Posterior vena cava (tissue), 2 donors: Measurements from ENCODE around the gene HYPK. TPM values are rescaled to one million over a fixed set of nuclear protein-coding genes. Genes with fewer than 3 reads are reported as not detected.
"Not testable (repeated sequence)": the region's sequence is repeated elsewhere in the genome, so short reads cannot be mapped to it uniquely, and the experiment has no call there.

Source experiments
- DNase-seq: peaks from one replicate; pipeline ENCODE4 v3.0.0-alpha.2; 2020; ENCODE audit warnings: low spot score
- intact Hi-C, 2 donors: fragments of 100-400 bp; cut with DNase I; formaldehyde crosslinking; loops; one replicate each; pipeline versions ENCODE4 v1.14.1 to v1.14.2; 2022 to 2023
- microRNA-seq, 2 donors: library from miRNA; unstranded; fragments of <30 nt; microRNA quantifications; one replicate each; pipeline ENCODE4 v1.2.0, GENCODE V29; 2020 to 2021; ENCODE audit warnings: borderline microRNAs expressed in 2 of 2
- total RNA-seq, 2 donors: library from RNA; stranded (reverse); fragmentation: NEBNext Ultra II Directional; extraction: Animal tissue kit (Norgen Biotek cat#: 25700); gene quantifications; one replicate each; pipeline ENCODE4 v1.2.1, GENCODE V29; 2021
- donor health status: DM: yes; HTN: yes; CAD: no.
- donor health status: DM: yes; HTN: yes; CAD: no.

Gene HYPK
- total RNA-seq, 2 donors from 2014 or later: 11.3 to 11.9 TPM

- intact Hi-C loops, DNase-seq: not testable (repeated sequence)
These were observed 29.6 kb downstream of the HYPK start for GRCh38 chr15:43829951-43830540.

- DNase-seq, intact Hi-C loops: not testable (repeated sequence)
These were observed 30.4 kb downstream of the HYPK start for GRCh38 chr15:43830691-43831275.

- DNase-seq, intact Hi-C loops: not testable (repeated sequence)
These were observed 31.2 kb downstream of the HYPK start for GRCh38 chr15:43831519-43832052.

GRCh38 chr15:43832485-43832884 is 32.1 kb downstream of the HYPK start:
- DNase-seq, intact Hi-C loops: not testable (repeated sequence)

GRCh38 chr15:43845421-43845820 is 45.0 kb downstream of the HYPK start:
- no peak for DNase-seq
- intact Hi-C loops: no loop called here

DNA sequence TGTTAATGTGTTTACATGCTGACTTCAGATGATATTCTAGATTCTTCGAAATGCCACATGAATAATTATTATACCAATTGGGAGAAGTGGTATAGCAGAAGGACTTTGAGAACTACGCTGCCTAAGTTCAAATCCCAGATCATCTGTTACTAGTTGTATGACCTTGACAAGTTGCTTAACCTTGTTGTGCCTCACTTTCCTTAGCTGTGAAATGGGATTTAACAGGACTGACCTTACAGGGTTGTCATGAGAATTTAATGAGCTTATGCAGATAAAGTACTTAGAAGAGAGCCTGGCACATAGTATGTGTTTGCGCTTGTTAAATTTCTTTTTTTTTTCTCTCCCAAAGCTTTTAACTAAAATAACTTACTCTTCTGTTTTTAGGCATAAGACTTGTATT is 50.9 kb downstream of the HYPK start:
- no peak for DNase-seq
- intact Hi-C loops: no loop called here

DNA sequence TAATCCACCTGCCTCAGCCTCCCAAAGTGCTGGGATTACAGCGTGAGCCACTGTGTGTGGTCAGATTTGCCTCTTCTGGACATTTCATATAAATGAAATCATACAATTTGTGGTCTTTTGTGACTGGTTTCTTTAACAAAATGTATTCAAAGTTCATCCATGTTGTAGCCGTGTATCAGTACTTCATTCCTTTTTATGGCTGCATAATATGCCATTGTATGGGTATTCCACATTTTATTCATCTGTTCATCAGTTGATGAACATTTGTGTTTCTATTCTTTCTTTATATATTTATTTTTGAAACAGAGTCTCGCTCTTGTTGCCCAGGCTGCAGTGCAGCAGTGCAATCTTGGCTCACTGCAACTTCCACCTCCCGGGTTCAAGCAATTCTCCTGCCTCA is 52.2 kb downstream of the HYPK start:
- intact Hi-C loops: no loop called here
- no peak for DNase-seq

Small RNA genes lying within 50 kb of the gene (microRNA-seq; reads per million reads assigned to microRNA genes)
- gene MIR1282: 0 reads per million in 2 donors

Other genes with a start within 250 kb of the HYPK start
- 10 to 100 TPM; 22.7 to 31.5 TPM for gene PPIP5K1, start 210.4 kb upstream of the HYPK start, total RNA-seq
- not detected for gene CKMT1B, start 206.6 kb upstream of the HYPK start, total RNA-seq
- gene STRC, start 181.8 kb upstream of the HYPK start, total RNA-seq: under 1 TPM; 0.19 to 0.56 TPM
- 1 to 10 TPM; 3.1 to 3.2 TPM for gene CATSPER2, start 151.8 kb upstream of the HYPK start, total RNA-seq
- gene CKMT1A, start 106.7 kb upstream of the HYPK start, total RNA-seq: not detected
- gene PDIA3, start 54.2 kb upstream of the HYPK start, total RNA-seq: 100 to 1,000 TPM; 258 to 368 TPM
- gene ELL3, start 23.6 kb upstream of the HYPK start, total RNA-seq: 1 to 10 TPM; 2.2 TPM
- 100 to 1,000 TPM; 618 to 766 TPM for gene SERF2, start 8.3 kb upstream of the HYPK start, total RNA-seq
- not detected for gene SERINC4, start 379 bp upstream of the HYPK start, total RNA-seq
- gene MFAP1, start 24.1 kb downstream of the HYPK start, total RNA-seq: 10 to 100 TPM; 16.6 to 17.7 TPM
- gene WDR76, start 26.4 kb downstream of the HYPK start, total RNA-seq: 1 to 10 TPM; 3.9 to 6.2 TPM